Nephron progenitor cell (in vitro differentiated cells): ENCODE results near the gene CTNNA3.

ENCODE experiments used
- DNase-seq: peaks from one replicate; pipeline ENCODE4 v3.0.0; 2021
- H3K27ac Mint-ChIP-seq: 2 replicates; pipeline ENCODE4 v1.8.0; 2021; ENCODE audit warnings: mild to moderate bottlenecking, moderate library complexity, mixed read lengths
- H3K27me3 Mint-ChIP-seq: 2 replicates; pipeline ENCODE4 v1.8.0; 2021; ENCODE audit warnings: mild to moderate bottlenecking, low read depth, mixed read lengths; ENCODE audit not compliant: poor library complexity
- H3K36me3 Mint-ChIP-seq: 2 replicates; pipeline ENCODE4 v1.8.0; 2021; ENCODE audit warnings: low read depth, mixed read lengths
- H3K4me1 Mint-ChIP-seq: 2 replicates; pipeline ENCODE4 v1.8.0; 2021; ENCODE audit warnings: mixed read lengths
- H3K4me3 Mint-ChIP-seq: 2 replicates; pipeline ENCODE4 v1.8.0; 2021; ENCODE audit warnings: mild to moderate bottlenecking, moderate library complexity, mixed read lengths
- H3K9me3 Mint-ChIP-seq: 2 replicates; pipeline ENCODE4 v1.8.0; 2021; ENCODE audit warnings: mild to moderate bottlenecking, moderate library complexity, mixed read lengths
- CTCF ChIP-seq: fragments of 200-600 bp; sonication (generic); IDR thresholded peaks from 2 replicates; pipeline ENCODE4 v1.5.0; 2021; ENCODE audit warnings: antibody characterized with exemption

CTNNA3 gene

GRCh38 chr10:66472156-66472555 is 1223.8 kb downstream of the CTNNA3 start:
- Mint-ChIP-seq H3K36me3 (no peaks in the 10 kb centered on the region), H3K9me3 (no peaks in the 10 kb centered on the region), H3K27ac (no peak overlapping the region), H3K27me3 (no peaks in the 10 kb centered on the region), H3K4me3 (no peak overlapping the region), H3K4me1 (no peaks in the 10 kb centered on the region)
- DNase-seq = no peak
- no peak for TF ChIP-seq CTCF

- Mint-ChIP-seq H3K9me3 (no peaks in the 10 kb centered on the region), H3K27me3 (no peaks in the 10 kb centered on the region), H3K4me1 (no peaks in the 10 kb centered on the region), H3K27ac (no peak overlapping the region), H3K4me3 (no peak overlapping the region), H3K36me3 (no peaks in the 10 kb centered on the region)
- no peak for TF ChIP-seq CTCF
- no peak for DNase-seq
Observed at GRCh38 chr10:66467042-66467441, 1229.0 kb downstream of the CTNNA3 start.

- Mint-ChIP-seq H3K36me3 (no peaks in the 10 kb centered on the region), H3K27ac (no peak overlapping the region), H3K4me3 (no peak overlapping the region), H3K9me3 (no peaks in the 10 kb centered on the region), H3K4me1 (no peaks in the 10 kb centered on the region), H3K27me3 (no peaks in the 10 kb centered on the region)
- DNase-seq = no peak
- TF ChIP-seq CTCF = no peak
Observed at GRCh38 chr10:66466622-66467021, 1229.4 kb downstream of the CTNNA3 start.

- TF ChIP-seq CTCF = no peak
- Mint-ChIP-seq H3K4me3 (no peak overlapping the region), H3K9me3 (no peaks in the 10 kb centered on the region), H3K27ac (no peak overlapping the region), H3K36me3 (no peaks in the 10 kb centered on the region), H3K27me3 (peaks cover 3% of the 10 kb centered on the region), H3K4me1 (no peaks in the 10 kb centered on the region)
- no peak for DNase-seq
Observed at GRCh38 chr10:66463611-66464010, 1232.4 kb downstream of the CTNNA3 start.

GRCh38 chr10:66457629-66458028 is 1238.4 kb downstream of the CTNNA3 start:
- no peaks in the 10 kb centered on the region for H3K36me3 Mint-ChIP-seq
- no peaks in the 10 kb centered on the region for H3K4me1 Mint-ChIP-seq
- peaks cover 3% of the 10 kb centered on the region for H3K27me3 Mint-ChIP-seq
- DNase-seq = no peak
- no peak for TF ChIP-seq CTCF
- H3K4me3 Mint-ChIP-seq = no peak overlapping the region
- H3K27ac Mint-ChIP-seq = no peak overlapping the region
- no peaks in the 10 kb centered on the region for H3K9me3 Mint-ChIP-seq

- Mint-ChIP-seq H3K9me3 (no peaks in the 10 kb centered on the region), H3K27ac (no peak overlapping the region), H3K36me3 (no peaks in the 10 kb centered on the region), H3K27me3 (peaks cover under 1% of the 10 kb centered on the region), H3K4me3 (no peak overlapping the region), H3K4me1 (no peaks in the 10 kb centered on the region)
- no peak for DNase-seq
- TF ChIP-seq CTCF = no peak
Observed at GRCh38 chr10:66455304-66455703, 1240.7 kb downstream of the CTNNA3 start.
